Suprapubic skin (tissue), 4 donors: Measurements from ENCODE around the gene SEC61A1. TPM values are rescaled to one million over a fixed set of nuclear protein-coding genes. Genes with fewer than 3 reads are reported as not detected.

Source experiments
- DNase-seq, 2 donors: peaks; one replicate each; pipeline ENCODE4 v3.0.0-alpha.2; 2019; ENCODE audit warnings: low spot score in 2 of 2
- H3K27ac ChIP-seq: fragments of 200-600 bp; sonication (generic); one replicate; pipeline ENCODE4 v1.5.1; 2019
- H3K27me3 ChIP-seq: fragments of 200-600 bp; sonication (generic); one replicate; pipeline ENCODE4 v1.5.1; 2019
- H3K36me3 ChIP-seq: fragments of 200-600 bp; sonication (generic); one replicate; pipeline ENCODE4 v1.5.1; 2019
- H3K4me1 ChIP-seq: fragments of 200-600 bp; sonication (generic); one replicate; pipeline ENCODE4 v1.5.1; 2019
- H3K4me3 ChIP-seq: fragments of 200-600 bp; sonication (generic); one replicate; pipeline ENCODE4 v1.5.1; 2019; ENCODE audit warnings: mild to moderate bottlenecking
- H3K9me3 ChIP-seq: fragments of 200-600 bp; sonication (generic); one replicate; pipeline ENCODE4 v1.5.1; 2019
- EP300 ChIP-seq: sonication (generic); formaldehyde crosslinking; IDR thresholded peaks from one replicate; pipeline ENCODE4 v1.6.1; 2017; ENCODE audit warnings: antibody characterized with exemption
- POLR2A ChIP-seq, 2 donors: fragments of 450-650 bp; IDR thresholded peaks; one replicate each; pipeline ENCODE4 v1.6.1; 2017; ENCODE audit warnings: antibody characterized with exemption in 2 of 2, mild to moderate bottlenecking in 2 of 2, moderate library complexity in 2 of 2
- POLR2AphosphoS5 ChIP-seq, 3 donors: sonication (generic); formaldehyde crosslinking; IDR thresholded peaks; one replicate each; pipeline ENCODE4 v1.6.1; 2017; ENCODE audit warnings: antibody characterized with exemption in 3 of 3
- WGBS: methylation state at CpG from one replicate; pipeline ENCODE4 v1.1.5; 2018; 5-methylcytosine and 5-hydroxymethylcytosine counted together
- total RNA-seq, 4 donors: library from RNA; depleted of rRNA; stranded (reverse); fragments of >200 nt; gene quantifications; one replicate each; pipeline ENCODE4 v1.1.0, GENCODE V29; 2016
- TF ChIP-seq, protein P1 (sequence below), 2 donors: fragments of 200-600 bp in 1 of 2; fragments of 450-650 bp in 1 of 2; sonication (generic) in 1 of 2; IDR thresholded peaks; one replicate each; pipeline ENCODE4 v1.5.1; 2016 to 2019; ENCODE audit warnings: antibody characterized with exemption in 2 of 2, mild to moderate bottlenecking in 1 of 2, moderate library complexity in 1 of 2

SEC61A1 gene
- total RNA-seq, 4 donors from 2014 or later, result 83.5 to 132 (median 124) TPM

DNA sequence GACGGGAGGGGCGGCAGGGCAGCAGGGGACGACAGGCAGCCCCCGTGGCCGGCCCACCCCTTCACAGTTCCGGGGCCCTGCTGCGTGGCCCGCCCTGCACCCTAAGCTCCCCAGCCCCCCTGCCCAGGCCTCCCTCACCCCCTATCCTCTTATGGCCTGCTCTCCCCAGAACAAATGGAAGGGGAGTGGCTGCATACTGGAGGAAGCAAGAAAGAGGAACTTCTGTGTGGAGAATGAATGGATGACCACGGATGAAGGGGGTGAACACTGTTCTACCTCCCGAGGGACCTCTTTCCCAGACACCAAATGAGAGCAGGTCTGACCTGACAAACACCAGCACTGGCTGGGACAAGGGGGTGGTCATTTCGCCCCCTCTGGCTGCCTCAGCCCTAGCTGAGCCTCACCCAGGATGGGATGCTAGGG, 25.0 kb downstream of the SEC61A1 start:
- H3K4me1 ChIP-seq, result peaks cover 30% of the 10 kb centered on the region
- TF ChIP-seq EP300 (no peak), POLR2A (IDR thresholded peaks at IDR 0.05) (no peak), POLR2AphosphoS5 (IDR thresholded peaks at IDR 0.05) (no peak)
- TF ChIP-seq, protein P1, sequence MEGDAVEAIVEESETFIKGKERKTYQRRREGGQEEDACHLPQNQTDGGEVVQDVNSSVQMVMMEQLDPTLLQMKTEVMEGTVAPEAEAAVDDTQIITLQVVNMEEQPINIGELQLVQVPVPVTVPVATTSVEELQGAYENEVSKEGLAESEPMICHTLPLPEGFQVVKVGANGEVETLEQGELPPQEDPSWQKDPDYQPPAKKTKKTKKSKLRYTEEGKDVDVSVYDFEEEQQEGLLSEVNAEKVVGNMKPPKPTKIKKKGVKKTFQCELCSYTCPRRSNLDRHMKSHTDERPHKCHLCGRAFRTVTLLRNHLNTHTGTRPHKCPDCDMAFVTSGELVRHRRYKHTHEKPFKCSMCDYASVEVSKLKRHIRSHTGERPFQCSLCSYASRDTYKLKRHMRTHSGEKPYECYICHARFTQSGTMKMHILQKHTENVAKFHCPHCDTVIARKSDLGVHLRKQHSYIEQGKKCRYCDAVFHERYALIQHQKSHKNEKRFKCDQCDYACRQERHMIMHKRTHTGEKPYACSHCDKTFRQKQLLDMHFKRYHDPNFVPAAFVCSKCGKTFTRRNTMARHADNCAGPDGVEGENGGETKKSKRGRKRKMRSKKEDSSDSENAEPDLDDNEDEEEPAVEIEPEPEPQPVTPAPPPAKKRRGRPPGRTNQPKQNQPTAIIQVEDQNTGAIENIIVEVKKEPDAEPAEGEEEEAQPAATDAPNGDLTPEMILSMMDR (IDR thresholded peaks at IDR 0.05), result no peak
- no peak overlapping the region for H3K27ac ChIP-seq
- H3K4me3 ChIP-seq, result peak overlapping the region; percentile 53
- no peaks in the 10 kb centered on the region for H3K27me3 ChIP-seq
- no peaks in the 10 kb centered on the region for H3K9me3 ChIP-seq
- peak; percentile 53 to 59 for DNase-seq
- peaks cover 22% of the 10 kb centered on the region for H3K36me3 ChIP-seq
- WGBS, result 52% methylated on average over 2 of the region's 11 CpGs

DNA sequence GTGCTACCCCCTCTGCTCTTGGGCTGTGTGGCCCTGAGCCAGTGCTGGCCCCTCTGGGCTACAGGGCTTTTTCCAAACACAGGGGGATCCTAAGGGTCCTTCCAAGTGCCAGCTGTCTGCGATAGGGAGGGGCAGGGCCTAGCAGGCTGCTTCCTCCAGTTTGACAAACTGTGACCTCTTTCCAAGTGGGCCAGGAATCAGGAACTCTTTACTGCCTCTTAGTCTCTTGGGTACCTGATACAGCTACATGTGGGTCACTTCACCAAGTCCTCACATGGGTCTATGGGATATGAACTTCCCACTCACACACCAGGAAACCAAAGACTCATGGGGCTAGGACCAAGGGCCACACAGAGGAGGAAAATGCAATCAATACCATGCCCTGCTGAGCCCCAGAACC, 25.4 kb downstream of the SEC61A1 start:
- Histone ChIP-seq H3K4me1 (peaks cover 30% of the 10 kb centered on the region), H3K27ac (no peak overlapping the region), H3K36me3 (peaks cover 22% of the 10 kb centered on the region), H3K9me3 (no peaks in the 10 kb centered on the region), H3K4me3 (no peak overlapping the region), H3K27me3 (no peaks in the 10 kb centered on the region)
- no peak for DNase-seq
- no CpG with 5 or more reads among the region's 1 CpG for WGBS
- TF ChIP-seq POLR2AphosphoS5 (IDR thresholded peaks at IDR 0.05) (no peak), EP300 (no peak), POLR2A (IDR thresholded peaks at IDR 0.05) (no peak)
- TF ChIP-seq, protein P1 (IDR thresholded peaks at IDR 0.05), result no peak

GRCh38 chr3:128078322-128078721, 26.1 kb downstream of the SEC61A1 start:
- Histone ChIP-seq H3K27me3 (no peaks in the 10 kb centered on the region), H3K36me3 (peaks cover 23% of the 10 kb centered on the region), H3K9me3 (no peaks in the 10 kb centered on the region), H3K4me1 (peaks cover 30% of the 10 kb centered on the region), H3K27ac (no peak overlapping the region), H3K4me3 (no peak overlapping the region)
- WGBS, result 87% methylated on average over 4 of the region's 5 CpGs
- TF ChIP-seq, protein P1 (IDR thresholded peaks at IDR 0.05), result no peak
- peak in 1 of 2 donors; percentile 29 for DNase-seq

- Histone ChIP-seq H3K27me3 (no peaks in the 10 kb centered on the region), H3K36me3 (peaks cover 27% of the 10 kb centered on the region), H3K4me1 (peaks cover 30% of the 10 kb centered on the region), H3K9me3 (no peaks in the 10 kb centered on the region), H3K27ac (no peak overlapping the region), H3K4me3 (no peak overlapping the region)
- 90% methylated on average over 3 of the region's 8 CpGs for WGBS
- DNase-seq, result peak in 1 of 2 donors; percentile 70
- no peak for TF ChIP-seq POLR2AphosphoS5 (IDR thresholded peaks at IDR 0.05)
- no peak for TF ChIP-seq POLR2A (IDR thresholded peaks at IDR 0.05)
- no peak for TF ChIP-seq EP300
- TF ChIP-seq, protein P1 (IDR thresholded peaks at IDR 0.05), result no peak
These were observed 26.6 kb downstream of the SEC61A1 start for GRCh38 chr3:128078875-128079274.

GRCh38 chr3:128079823-128080222, 27.6 kb downstream of the SEC61A1 start:
- Histone ChIP-seq H3K4me3 (no peak overlapping the region), H3K9me3 (no peaks in the 10 kb centered on the region), H3K27ac (no peak overlapping the region), H3K27me3 (no peaks in the 10 kb centered on the region), H3K36me3 (peaks cover 27% of the 10 kb centered on the region), H3K4me1 (peaks cover 28% of the 10 kb centered on the region)
- TF ChIP-seq EP300 (no peak), POLR2AphosphoS5 (IDR thresholded peaks at IDR 0.05) (no peak), POLR2A (IDR thresholded peaks at IDR 0.05) (no peak)
- TF ChIP-seq, protein P1 (IDR thresholded peaks at IDR 0.05), result no peak
- DNase-seq, result no peak
- 90% methylated on average over 9 of the region's 9 CpGs for WGBS
